Measurements from ENCODE around the gene DCDC2B. TPM values are rescaled to one million over a fixed set of nuclear protein-coding genes. Genes with fewer than 3 reads are reported as not detected.
A peak's percentile ranks its signal among the peaks of the same experiment; 100 is the strongest.

Gene DCDC2B
- total and polyA plus RNA-seq, 10 of the 15 experiments (the other 5 are each of a cell fraction or from before 2014, with no cell fraction given): 0.12 to 0.21 (median 0.15) TPM; not detected in 7

GRCh38 chr1:32221581-32221979 lies 12.7 kb downstream of the DCDC2B start:
- no peak overlapping the region; the same call in 1 of the 2 replicates for H3K27ac ChIP-seq (ENCODE audit: control insufficient read depth, insufficient read depth)
- ATAC-seq: no peak
- H3K4me2 ChIP-seq (ENCODE audit: control insufficient read depth, insufficient read depth): peak overlapping the region; percentile 92
- ChIA-PET SMC1A (ENCODE audit: uncharacterized antibody, unreplicated experiment) (interaction anchor here (1.0 to 2.0 kb wide), 5 partner anchors 20 to 95 kb away, joined by 3 to 11 read pairs (median 3); no protein-coding TSS in a partner anchor), CTCF (interaction anchor here (0.8 to 6.0 kb wide), 7 partner anchors 14 to 192 kb away, joined by 3 to 46 read pairs (median 5); partner anchors contain the start of genes FAM167B and HDAC1), POLR2A (interaction anchor here (1.0 to 1.3 kb wide), 3 partner anchors 19 to 114 kb away, joined by 3 to 4 read pairs (median 4); partner anchors contain the start of gene KPNA6), RAD21 (ENCODE audit: unreplicated experiment) (interaction anchor here (1.0 to 2.0 kb wide), 7 partner anchors 11 to 114 kb away, joined by 3 to 10 read pairs (median 4); partner anchors contain the start of genes CCDC28B, HDAC1, KPNA6 and MARCKSL1)
- peaks cover 12% of the 10 kb centered on the region for H3K4me1 ChIP-seq (ENCODE audit: control insufficient read depth, insufficient read depth, low read length)
- no peaks in the 10 kb centered on the region for H3K27me3 ChIP-seq (replicated peaks in 1 of 2; ENCODE audit: control insufficient read depth in 2 of 2, insufficient read depth in 2 of 2, low read length in 1 of 2)
- H3K9ac ChIP-seq (ENCODE audit: control insufficient read depth, insufficient read depth, low read length): peak overlapping the region; percentile 99
- peaks cover 2 to 16% of the 10 kb centered on the region in 2 experiments for H3K36me3 ChIP-seq (ENCODE audit: control insufficient read depth in 2 of 2, insufficient read depth in 2 of 2, low read length in 1 of 2)
- no peak for FAIRE-seq
- in situ Hi-C loops (cut with MboI) (no loop called here), intact Hi-C loops (cut with micrococcal nuclease; ENCODE audit: unreplicated experiment) (no loop called here)
- H3K9me3 ChIP-seq (replicated peaks; ENCODE audit: control insufficient read depth, insufficient read depth, low read length): no peaks in the 10 kb centered on the region
- no peak for TF ChIP-seq WRNIP1 (IDR thresholded peaks at IDR 0.05; ENCODE audit: borderline replicate concordance, low read depth, low read length)
- TF ChIP-seq PAX5 (IDR thresholded peaks at IDR 0.05; ENCODE audit: borderline replicate concordance, low read depth, low read length): 0 out of 2 replicates have a peak, but pooled peaks have one; percentile 1
- TF ChIP-seq TCF3 (IDR thresholded peaks at IDR 0.05; ENCODE audit: borderline replicate concordance, insufficient read depth, low read depth, low read length): no peak
- under 1% methylated on average over 13 of the region's 13 CpGs for WGBS (ENCODE audit: insufficient coverage, insufficient replicate concordance, low lambda C conversion rate, missing lambda C conversion rate)
- DNase-seq (ENCODE audit: low read depth, low spot score): no peak
- H2AFZ ChIP-seq (ENCODE audit: control insufficient read depth, low read depth, low read length): peak overlapping the region; percentile 89; the same call in 1 of the 2 replicates
- peak overlapping the region; percentile 89 for H3K4me3 ChIP-seq
- peaks cover 29% of the 10 kb centered on the region for H3K79me2 ChIP-seq (ENCODE audit: control insufficient read depth, insufficient read depth, low read length)
- no TSS peak for BruUV-seq (replicated peaks)
- H4K20me1 ChIP-seq (ENCODE audit: control insufficient read depth, insufficient read depth): no peaks in the 10 kb centered on the region

DNA sequence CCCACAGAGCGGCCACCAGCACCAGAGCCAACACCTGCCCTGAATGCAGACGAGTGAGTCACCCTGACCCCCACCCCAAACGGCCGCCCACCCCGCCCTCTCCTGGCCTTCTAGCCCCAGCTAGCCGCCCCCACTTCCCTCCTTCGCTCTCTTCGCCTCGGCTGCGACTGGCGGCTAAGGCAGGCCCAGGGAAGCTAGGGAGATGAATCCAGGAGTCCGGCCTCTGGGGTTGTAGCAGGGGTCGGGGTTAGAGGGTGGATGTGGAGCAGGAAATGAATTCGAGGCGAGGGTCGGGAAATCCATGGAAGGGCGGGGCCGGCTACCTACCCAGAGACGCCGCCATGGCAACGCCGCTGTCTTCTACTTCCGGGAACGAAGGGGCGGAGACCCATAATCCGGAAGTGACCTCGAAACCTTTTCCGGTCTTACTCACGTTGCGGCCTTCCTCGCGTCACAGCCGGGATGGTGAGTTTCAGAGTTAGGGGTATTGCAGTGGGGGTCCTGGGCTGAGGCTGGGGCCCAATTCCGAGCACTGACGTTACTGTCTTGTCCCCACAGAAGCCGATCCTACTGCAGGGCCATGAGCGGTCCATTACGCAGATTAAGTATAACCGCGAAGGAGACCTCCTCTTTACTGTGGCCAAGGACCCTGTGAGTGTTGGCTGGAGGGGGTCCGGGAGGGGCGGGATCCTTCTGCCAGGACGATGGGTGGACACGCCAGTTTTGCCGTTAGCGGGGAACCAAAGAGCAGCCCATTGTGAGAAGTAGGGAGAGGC lies 13.3 kb downstream of the DCDC2B start, which contains the start of the genes EIF3I and TMEM234:
TSS of gene EIF3I (plus strand) at position 428 of the 776 bp plus-strand sequence. CDS start at position 463, 35 bp downstream.
TSS of gene TMEM234 (minus strand) at position 374 of the 776 bp plus-strand sequence. CDS start at position 343, 31 bp downstream.
- Histone ChIP-seq H3K9me3 (replicated peaks; ENCODE audit: control insufficient read depth, insufficient read depth, low read length) (no peaks in the 10 kb centered on the region), H2AFZ (ENCODE audit: control insufficient read depth, low read depth, low read length) (peak within 1 kb of the TSS; percentile 89), H3K4me2 (ENCODE audit: control insufficient read depth, insufficient read depth) (peak within 1 kb of the TSS; percentile 92), H4K20me1 (ENCODE audit: control insufficient read depth, insufficient read depth) (no peaks in the 10 kb centered on the region), H3K4me3 (peak within 1 kb of the TSS; percentile 89), H3K36me3 (ENCODE audit: control insufficient read depth in 2 of 2, insufficient read depth in 2 of 2, low read length in 1 of 2) (peaks cover 2 to 13% of the 10 kb centered on the region in 2 experiments), H3K27ac (ENCODE audit: control insufficient read depth, insufficient read depth) (peak within 1 kb of the TSS; percentile 98), H3K9ac (ENCODE audit: control insufficient read depth, insufficient read depth, low read length) (peak within 1 kb of the TSS; percentile 99), H3K4me1 (ENCODE audit: control insufficient read depth, insufficient read depth, low read length) (peaks cover 12% of the 10 kb centered on the region), H3K27me3 (replicated peaks in 1 of 2; ENCODE audit: control insufficient read depth in 2 of 2, insufficient read depth in 2 of 2, low read length in 1 of 2) (no peaks in the 10 kb centered on the region), H3K79me2 (ENCODE audit: control insufficient read depth, insufficient read depth, low read length) (peaks cover 29% of the 10 kb centered on the region)
- no TSS peak for BruUV-seq (replicated peaks)
- ChIA-PET POLR2A (interaction anchor here (0.6 to 1.5 kb wide), 5 partner anchors 20 to 114 kb away, joined by 3 to 6 read pairs (median 3); partner anchors contain the start of gene KPNA6), SMC1A (ENCODE audit: uncharacterized antibody, unreplicated experiment) (interaction anchor here (1.0 to 2.0 kb wide), 3 partner anchors 42 to 99 kb away, joined by 3 to 11 read pairs (median 4); partner anchors contain the start of gene TXLNA), CTCF (interaction anchor here (1.0 to 6.0 kb wide), 3 partner anchors 18 to 172 kb away, joined by 3 to 46 read pairs (median 9); partner anchors contain the start of gene FAM167B), RAD21 (ENCODE audit: unreplicated experiment) (interaction anchor here (1.0 to 2.1 kb wide), 5 partner anchors 21 to 115 kb away, joined by 3 to 10 read pairs (median 4); partner anchors contain the start of genes CCDC28B, HDAC1, KPNA6 and MARCKSL1)
- FAIRE-seq: peak; percentile 91
- intact Hi-C loops (cut with micrococcal nuclease; ENCODE audit: unreplicated experiment) (no loop called here), in situ Hi-C loops (cut with MboI) (no loop called here)
- WGBS (ENCODE audit: insufficient coverage, insufficient replicate concordance, low lambda C conversion rate, missing lambda C conversion rate): under 1% methylated on average over 42 of the region's 46 CpGs
- DNase-seq (ENCODE audit: low read depth, low spot score): peak; percentile 60
- peak; percentile 91 for ATAC-seq
- TF ChIP-seq NR2C1 (IDR thresholded peaks at IDR 0.05) (peak; percentile 95), RAD51 (IDR thresholded peaks at IDR 0.05) (no peak), ZNF207 (IDR thresholded peaks at IDR 0.05; ENCODE audit: borderline replicate concordance) (0 out of 2 replicates have a peak, but pooled peaks have one; percentile 35), E2F8 (IDR thresholded peaks at IDR 0.05; ENCODE audit: low read depth, partially characterized antibody) (peak; percentile 72), CBX5 (IDR thresholded peaks at IDR 0.05; ENCODE audit: low read depth) (no peak), YY1 (IDR thresholded peaks at IDR 0.05; ENCODE audit: low read depth, low read length) (peak; percentile 39; the same call in 1 of the 2 replicates), SIN3A (IDR thresholded peaks at IDR 0.05; ENCODE audit: low read depth, low read length) (peak; percentile 91), SMAD5 (IDR thresholded peaks at IDR 0.05; ENCODE audit: low read depth) (peak; percentile 88; the same call in 1 of the 2 replicates), ATF7 (IDR thresholded peaks at IDR 0.05; ENCODE audit: low read depth) (peak; percentile 70)

Measured in GM12878 (cell line).